Caco-2 (cell line): ENCODE measurements around the gene SNRPA1. TPM values are rescaled to one million over a fixed set of nuclear protein-coding genes. Genes with fewer than 3 reads are reported as not detected.

ENCODE experiments used
- BruUV-seq: library from RNA; stranded (reverse); fragments of 400-500 nt; replicated peaks from 2 replicates; lab custom pipeline; 2021; lab: Mats Ljungman, UMichigan
- CTCF ChIA-PET: fragments of 300-600 bp; sonication (Branson Sonifier 250); formaldehyde crosslinking; loops from one replicate; lab custom pipeline; 2022; ENCODE audit warnings: antibody characterized with exemption; lab: Charles Lee
- POLR2A ChIA-PET: fragments of 300-600 bp; sonication (Branson Sonifier 250); formaldehyde crosslinking; loops from one replicate; lab custom pipeline; 2022; ENCODE audit warnings: antibody characterized with exemption; lab: Charles Lee
- DNase-seq, 2 experiments: peaks; one replicate each; pipeline versions ENCODE4 v3.0.0 to v3.0.0-alpha.2; 2020 to 2022
- H3K27me3 ChIP-seq: replicated peaks from 2 replicates; pipeline ENCODE4 v1.6.0; 2011; ENCODE audit warnings: low read length; ENCODE audit not compliant: control insufficient read depth, insufficient read depth
- H3K36me3 ChIP-seq: 2 replicates; pipeline ENCODE4 v1.5.1; 2011; ENCODE audit warnings: low read length; ENCODE audit not compliant: control insufficient read depth, insufficient read depth
- H3K4me1 ChIP-seq: fragments of 250-450 bp; sonication (Bioruptor Pico); 2 replicates; pipeline ENCODE4 v1.5.1; 2020; ENCODE audit warnings: mild to moderate bottlenecking
- H3K4me3 ChIP-seq: 2 replicates; pipeline ENCODE4 v1.5.1; 2011; ENCODE audit warnings: low read depth, mild to moderate bottlenecking, control low read depth, low read length
- H3K9me3 ChIP-seq: fragments of 250-450 bp; sonication (Bioruptor Pico); 2 replicates; pipeline ENCODE4 v1.5.1; 2020; ENCODE audit warnings: mild to moderate bottlenecking, moderate library complexity
- H3K27ac Mint-ChIP-seq: one replicate; pipeline ENCODE4 v1.8.0; 2022; ENCODE audit warnings: mixed read lengths; ENCODE audit not compliant: unreplicated experiment
- H3K27me3 Mint-ChIP-seq: one replicate; pipeline ENCODE4 v1.8.0; 2022; ENCODE audit warnings: mixed read lengths; ENCODE audit not compliant: insufficient read depth, unreplicated experiment
- H3K36me3 Mint-ChIP-seq: one replicate; pipeline ENCODE4 v1.8.0; 2022; ENCODE audit warnings: mild to moderate bottlenecking, mixed read lengths; ENCODE audit not compliant: insufficient read depth, unreplicated experiment
- H3K4me1 Mint-ChIP-seq: one replicate; pipeline ENCODE4 v1.8.0; 2022; ENCODE audit warnings: low read depth, mixed read lengths; ENCODE audit not compliant: unreplicated experiment
- H3K4me3 Mint-ChIP-seq: one replicate; pipeline ENCODE4 v1.8.0; 2022; ENCODE audit warnings: mild to moderate bottlenecking, moderate library complexity, mixed read lengths; ENCODE audit not compliant: unreplicated experiment
- H3K9me3 Mint-ChIP-seq: one replicate; pipeline ENCODE4 v1.8.0; 2022; ENCODE audit warnings: mixed read lengths; ENCODE audit not compliant: unreplicated experiment
- intact Hi-C: fragments of 100-400 bp; cut with micrococcal nuclease; formaldehyde crosslinking; loops from one replicate; pipeline ENCODE4 v1.10.0; 2022; ENCODE audit not compliant: unreplicated experiment
- total RNA-seq: library from RNA; stranded (reverse); gene quantifications from 2 replicates; pipeline ENCODE4 v1.2.3, GENCODE V29; 2022
- TF ChIP-seq, protein P1 (sequence below), 2 experiments: fragments of 200-600 bp in 1 of 2; IDR thresholded peaks; 1 replicate in 1 of 2; 2 replicates in 1 of 2; pipeline versions ENCODE4 v1.5.1 to v1.8.0; 2011 to 2022; ENCODE audit warnings: antibody characterized with exemption in 1 of 2, control low read depth in 1 of 2, inconsistent platforms in 1 of 2, low read depth in 1 of 2, low read length in 1 of 2, mild to moderate bottlenecking in 1 of 2, moderate library complexity in 1 of 2; ENCODE audit not compliant: insufficient read depth in 1 of 2, severe bottlenecking in 1 of 2, unreplicated experiment in 1 of 2

SNRPA1 gene
- total RNA-seq, 1 experiment from 2014 or later = 123 TPM

DNA sequence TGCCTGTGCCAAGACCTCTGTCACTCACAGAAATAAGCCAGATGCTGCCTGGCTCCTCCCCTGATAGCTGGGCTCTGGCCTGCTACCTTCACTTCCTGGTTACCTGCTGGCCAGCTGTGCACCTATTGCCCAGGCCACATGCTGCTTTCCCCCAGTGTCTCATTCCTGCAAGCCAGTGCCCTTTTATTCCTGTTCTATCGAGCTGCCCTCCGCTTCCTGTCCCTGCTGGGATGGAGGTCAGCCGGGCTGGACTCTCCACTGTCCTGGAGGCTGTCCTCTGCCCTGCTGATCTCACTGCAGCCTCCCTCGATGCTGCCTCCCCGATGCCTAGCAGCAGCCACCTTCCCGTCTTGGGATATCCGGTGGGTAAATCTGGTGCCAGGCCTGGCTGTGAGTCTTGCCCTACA is 37.0 kb upstream of the SNRPA1 start:
- Histone ChIP-seq H3K9me3 (no peaks in the 10 kb centered on the region), H3K36me3 (no peaks in the 10 kb centered on the region), H3K27me3 (no peaks in the 10 kb centered on the region; the same call in 1 of the 2 replicates), H3K4me3 (no peak overlapping the region), H3K4me1 (no peaks in the 10 kb centered on the region)
- no peaks in the 10 kb centered on the region for H3K4me1 Mint-ChIP-seq
- no peaks in the 10 kb centered on the region for H3K9me3 Mint-ChIP-seq
- TF ChIP-seq, protein P1, sequence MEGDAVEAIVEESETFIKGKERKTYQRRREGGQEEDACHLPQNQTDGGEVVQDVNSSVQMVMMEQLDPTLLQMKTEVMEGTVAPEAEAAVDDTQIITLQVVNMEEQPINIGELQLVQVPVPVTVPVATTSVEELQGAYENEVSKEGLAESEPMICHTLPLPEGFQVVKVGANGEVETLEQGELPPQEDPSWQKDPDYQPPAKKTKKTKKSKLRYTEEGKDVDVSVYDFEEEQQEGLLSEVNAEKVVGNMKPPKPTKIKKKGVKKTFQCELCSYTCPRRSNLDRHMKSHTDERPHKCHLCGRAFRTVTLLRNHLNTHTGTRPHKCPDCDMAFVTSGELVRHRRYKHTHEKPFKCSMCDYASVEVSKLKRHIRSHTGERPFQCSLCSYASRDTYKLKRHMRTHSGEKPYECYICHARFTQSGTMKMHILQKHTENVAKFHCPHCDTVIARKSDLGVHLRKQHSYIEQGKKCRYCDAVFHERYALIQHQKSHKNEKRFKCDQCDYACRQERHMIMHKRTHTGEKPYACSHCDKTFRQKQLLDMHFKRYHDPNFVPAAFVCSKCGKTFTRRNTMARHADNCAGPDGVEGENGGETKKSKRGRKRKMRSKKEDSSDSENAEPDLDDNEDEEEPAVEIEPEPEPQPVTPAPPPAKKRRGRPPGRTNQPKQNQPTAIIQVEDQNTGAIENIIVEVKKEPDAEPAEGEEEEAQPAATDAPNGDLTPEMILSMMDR (IDR thresholded peaks at IDR 0.05; ENCODE audit: insufficient read depth in 1 of 2, low read depth in 1 of 2, low read length in 1 of 2, severe bottlenecking in 1 of 2, unreplicated experiment in 1 of 2) = no peak
- DNase-seq = no peak
- no TSS peak for BruUV-seq
- intact Hi-C loops = no loop called here
- no peaks in the 10 kb centered on the region for H3K27me3 Mint-ChIP-seq
- H3K36me3 Mint-ChIP-seq = peaks cover 7% of the 10 kb centered on the region
- H3K27ac Mint-ChIP-seq = no peak overlapping the region
- CTCF ChIA-PET = no interaction called here
- H3K4me3 Mint-ChIP-seq = no peak overlapping the region
- POLR2A ChIA-PET = interaction anchor here (0.5 kb wide), 1 partner anchor 64 kb away, joined by 4 read pairs; no protein-coding TSS in a partner anchor

DNA sequence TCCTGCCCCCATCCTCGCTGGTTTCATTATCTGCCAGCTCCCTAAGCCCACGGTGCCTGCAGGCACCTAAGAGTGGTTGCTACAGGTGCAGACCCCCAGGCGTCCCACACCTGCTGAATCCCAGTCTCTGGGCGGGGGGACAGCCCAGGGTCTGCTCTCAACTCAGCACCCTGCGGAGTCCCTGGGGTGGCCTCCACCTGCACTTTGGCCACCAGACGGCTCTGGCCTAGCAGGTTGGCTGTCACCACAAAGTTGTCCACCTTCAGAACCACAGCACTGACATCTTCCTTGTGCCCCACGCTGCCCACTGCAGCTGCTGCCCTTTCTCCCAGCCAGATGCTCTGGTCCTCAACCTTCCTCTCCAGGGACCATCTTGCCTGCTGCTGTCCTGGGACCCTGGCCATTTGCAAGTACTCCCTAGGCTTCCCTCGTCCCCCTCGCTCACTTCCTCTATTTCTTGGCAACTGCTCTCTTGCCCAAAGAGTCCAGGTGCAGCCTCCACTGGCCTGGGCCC is 34.9 kb upstream of the SNRPA1 start:
- no peaks in the 10 kb centered on the region for H3K36me3 ChIP-seq
- no TSS peak for BruUV-seq
- peaks cover under 1% of the 10 kb centered on the region for H3K4me1 ChIP-seq
- no peak overlapping the region for H3K27ac Mint-ChIP-seq
- intact Hi-C loops = no loop called here
- H3K36me3 Mint-ChIP-seq = peaks cover 7% of the 10 kb centered on the region
- no peaks in the 10 kb centered on the region for H3K9me3 Mint-ChIP-seq
- CTCF ChIA-PET = no interaction called here
- POLR2A ChIA-PET = no interaction called here
- TF ChIP-seq, protein P1 (IDR thresholded peaks at IDR 0.05; ENCODE audit: insufficient read depth in 1 of 2, low read depth in 1 of 2, low read length in 1 of 2, severe bottlenecking in 1 of 2, unreplicated experiment in 1 of 2) = no peak
- H3K27me3 Mint-ChIP-seq = no peaks in the 10 kb centered on the region
- H3K27me3 ChIP-seq = no peaks in the 10 kb centered on the region; the same call in 1 of the 2 replicates
- no peaks in the 10 kb centered on the region for H3K9me3 ChIP-seq
- H3K4me1 Mint-ChIP-seq = no peaks in the 10 kb centered on the region
- H3K4me3 Mint-ChIP-seq = no peak overlapping the region
- no peak for DNase-seq
- H3K4me3 ChIP-seq = no peak overlapping the region

DNA sequence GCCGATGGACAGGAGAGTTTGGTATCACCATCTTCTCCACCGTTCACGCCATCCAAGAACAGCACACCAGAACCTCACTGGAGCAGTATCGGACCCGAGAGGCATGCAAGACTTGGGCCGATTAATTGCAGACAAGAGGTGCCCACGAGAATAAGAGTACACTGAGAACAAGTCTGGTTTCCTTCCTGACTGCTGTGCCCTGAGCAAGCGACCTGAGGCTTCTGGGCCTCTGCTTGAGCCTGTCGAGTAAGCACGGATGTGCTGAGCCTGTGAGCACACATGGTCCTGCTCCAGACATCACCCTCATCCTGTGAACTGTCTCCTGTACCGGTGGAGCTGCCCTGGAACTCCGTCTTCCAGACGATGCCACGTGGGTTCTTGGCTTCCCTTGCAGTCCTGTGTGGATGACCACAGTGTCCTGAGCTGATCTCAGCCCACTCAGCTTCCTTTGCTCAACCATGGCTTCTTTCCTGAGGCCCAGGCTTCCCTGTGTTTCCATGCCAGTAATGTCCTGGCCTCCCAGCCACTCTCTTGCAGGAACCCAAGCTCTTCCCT is 34.3 kb upstream of the SNRPA1 start:
- Mint-ChIP-seq H3K4me3 (no peak overlapping the region), H3K9me3 (no peaks in the 10 kb centered on the region), H3K27me3 (no peaks in the 10 kb centered on the region), H3K27ac (no peak overlapping the region), H3K36me3 (peaks cover 7% of the 10 kb centered on the region), H3K4me1 (peaks cover 1% of the 10 kb centered on the region)
- Histone ChIP-seq H3K4me1 (peaks cover 6% of the 10 kb centered on the region), H3K4me3 (no peak overlapping the region), H3K27me3 (no peaks in the 10 kb centered on the region; the same call in 1 of the 2 replicates), H3K36me3 (no peaks in the 10 kb centered on the region), H3K9me3 (no peaks in the 10 kb centered on the region)
- TF ChIP-seq, protein P1 (IDR thresholded peaks at IDR 0.05; ENCODE audit: insufficient read depth in 1 of 2, low read depth in 1 of 2, low read length in 1 of 2, severe bottlenecking in 1 of 2, unreplicated experiment in 1 of 2) = no peak
- intact Hi-C loops = no loop called here
- POLR2A ChIA-PET = no interaction called here
- CTCF ChIA-PET = no interaction called here
- DNase-seq = no peak
- no TSS peak for BruUV-seq
